HepG2 (cell line): ENCODE measurements around the gene SMURF2. TPM values are rescaled to one million over a fixed set of nuclear protein-coding genes. Genes with fewer than 3 reads are reported as not detected.

Experiments used
- CENPT ChIP-seq: sonication (generic); formaldehyde crosslinking; IDR thresholded peaks from 2 replicates; pipeline ENCODE4 v1.8.0; 2022; ENCODE audit warnings: low read depth, mild to moderate bottlenecking, moderate library complexity, missing genetic modification reagents
- ESRRA ChIP-seq: sonication (generic); formaldehyde crosslinking; IDR thresholded peaks from 2 replicates; pipeline ENCODE4 v1.5.1; 2020; ENCODE audit warnings: mild to moderate bottlenecking, low read depth, missing genetic modification reagents
- HDAC6 ChIP-seq: fragments of 200-600 bp; sonication (generic); IDR thresholded peaks from 2 replicates; pipeline ENCODE4 v1.7.0; 2017; ENCODE audit warnings: mild to moderate bottlenecking, antibody characterized with exemption, low read length, low read depth
- HNF1B ChIP-seq: sonication (generic); formaldehyde crosslinking; IDR thresholded peaks from 2 replicates; pipeline ENCODE4 v1.5.1; 2020; ENCODE audit warnings: mild to moderate bottlenecking, moderate library complexity, missing genetic modification reagents
- MZF1 ChIP-seq: sonication (generic); formaldehyde crosslinking; IDR thresholded peaks from 2 replicates; pipeline ENCODE4 v1.8.1; 2023; ENCODE audit warnings: mild to moderate bottlenecking, missing genetic modification reagents, borderline replicate concordance
- NFE2L2 ChIP-seq: fragments of 150-350 bp; IDR thresholded peaks from 2 replicates; pipeline ENCODE4 v1.6.1; 2014; ENCODE audit warnings: low read length
- PBX3 ChIP-seq: sonication (generic); formaldehyde crosslinking; IDR thresholded peaks from 2 replicates; pipeline ENCODE4 v1.8.1; 2023; ENCODE audit warnings: missing genetic modification reagents, inconsistent platforms, borderline replicate concordance
- PREB ChIP-seq: sonication (generic); formaldehyde crosslinking; IDR thresholded peaks from 2 replicates; pipeline ENCODE4 v1.4.0; 2020; ENCODE audit warnings: missing genetic modification reagents
- SNAPC2 ChIP-seq: sonication (generic); formaldehyde crosslinking; IDR thresholded peaks from 2 replicates; pipeline ENCODE4 v1.8.1; 2022; ENCODE audit warnings: mild to moderate bottlenecking, missing genetic modification reagents
- ZNF318 ChIP-seq: sonication (generic); formaldehyde crosslinking; IDR thresholded peaks from 2 replicates; pipeline ENCODE4 v1.4.0; 2020; ENCODE audit warnings: mild to moderate bottlenecking, missing genetic modification reagents
- ZNF33B ChIP-seq: sonication (generic); formaldehyde crosslinking; IDR thresholded peaks from 2 replicates; pipeline ENCODE4 v1.5.1; 2020; ENCODE audit warnings: mild to moderate bottlenecking, missing genetic modification reagents
- ZNF446 ChIP-seq: sonication (generic); formaldehyde crosslinking; IDR thresholded peaks from 2 replicates; pipeline ENCODE4 v1.5.0; 2020; ENCODE audit warnings: mild to moderate bottlenecking, missing genetic modification reagents
- ZNF564 ChIP-seq: sonication (generic); formaldehyde crosslinking; IDR thresholded peaks from 2 replicates; pipeline ENCODE4 v1.8.1; 2023; ENCODE audit warnings: mild to moderate bottlenecking, missing genetic modification reagents
- ZNF576 ChIP-seq: sonication (generic); formaldehyde crosslinking; IDR thresholded peaks from 2 replicates; pipeline ENCODE4 v1.4.0; 2020; ENCODE audit warnings: mild to moderate bottlenecking, missing genetic modification reagents
- polyA plus RNA-seq, 8 experiments: library from polyadenylated mRNA; depleted of rRNA in 3 of 8; stranded (reverse) in 7 of 8; unstranded in 1 of 8; fragments of >200 nt; fragmentation: Illumina TruSeq in 4 of 8; extraction: Trizol in 4 of 8; gene quantifications; 2 replicates each; pipeline versions ENCODE4 v1.2.1 to v1.2.3, GENCODE V29; 2011 to 2016; ENCODE audit warnings: low read depth in 4 of 8, missing spikeins in 1 of 8, mixed read lengths in 1 of 8; ENCODE audit not compliant: insufficient read depth in 1 of 8
- total RNA-seq, 5 experiments: library from RNA; depleted of rRNA; stranded (reverse); fragments of >200 nt; fragmentation: Illumina TruSeq; extraction: Trizol; gene quantifications; 2 replicates each; pipeline ENCODE4 v1.2.3, GENCODE V29; 2016; ENCODE audit warnings: low read depth in 1 of 5

The SMURF2 gene
- total and polyA plus RNA-seq, 2 of the 13 experiments (the other 11 are each of a cell fraction or from before 2014, with no cell fraction given) = 14.9 to 24.3 TPM

- no peak for TF ChIP-seq ZNF318 (CRISPR knock-in tag)
- no peak for TF ChIP-seq ZNF576 (CRISPR knock-in tag)
- no peak for TF ChIP-seq PBX3 (CRISPR knock-in tag)
- TF ChIP-seq ZNF564 (CRISPR knock-in tag) = no peak; the same call in 1 of the 2 replicates
- TF ChIP-seq HDAC6 = no peak; the same call in 1 of the 2 replicates
- TF ChIP-seq ESRRA (CRISPR knock-in tag) = no peak
- TF ChIP-seq ZNF33B (CRISPR knock-in tag) = no peak; the same call in 1 of the 2 replicates
- no peak for TF ChIP-seq NFE2L2
- no peak; the same call in 1 of the 2 replicates for TF ChIP-seq HNF1B
- no peak; the same call in 1 of the 2 replicates for TF ChIP-seq ZNF446
- no peak for TF ChIP-seq PREB (CRISPR knock-in tag)
- no peak for TF ChIP-seq MZF1
- TF ChIP-seq CENPT (CRISPR knock-in tag) = no peak
- no peak for TF ChIP-seq SNAPC2 (CRISPR knock-in tag)
These were observed 156.5 kb downstream of the SMURF2 start (continued) for GRCh38 chr17:64505340-64506200.
